Transverse colon (tissue), 4 donors: Measurements from ENCODE around the gene HLA-E. TPM values are rescaled to one million over a fixed set of nuclear protein-coding genes. Genes with fewer than 3 reads are reported as not detected.

Source experiments
- DNase-seq: peaks from one replicate; pipeline ENCODE4 v3.0.0-alpha.2; 2019
- H3K27ac ChIP-seq, 4 donors: fragments of 200-600 bp; sonication (generic); 2 replicates each; pipeline ENCODE4 v1.5.1; 2016 to 2018; ENCODE audit warnings: inconsistent platforms in 4 of 4
- H3K27me3 ChIP-seq: fragments of 200-600 bp; sonication (generic); 2 replicates; pipeline ENCODE4 v1.5.1; 2017; ENCODE audit warnings: inconsistent platforms
- H3K36me3 ChIP-seq, 4 donors: fragments of 200-600 bp; sonication (generic); 2 replicates each; pipeline ENCODE4 v1.5.1; 2017 to 2019; ENCODE audit warnings: inconsistent platforms in 4 of 4
- H3K4me1 ChIP-seq, 4 donors: fragments of 200-600 bp; sonication (generic); 2 replicates each; pipeline ENCODE4 v1.5.1; 2017 to 2020; ENCODE audit warnings: inconsistent platforms in 4 of 4
- H3K4me3 ChIP-seq, 4 donors: fragments of 200-600 bp; sonication (generic); 1 replicate in 1 of 4; 2 replicates in 3 of 4; pipeline versions ENCODE4 v1.5.1 to v1.6.1; 2017 to 2019; ENCODE audit warnings: inconsistent platforms in 4 of 4
- H3K9me3 ChIP-seq, 2 donors: fragments of 200-600 bp; sonication (generic); 2 replicates each; pipeline ENCODE4 v1.5.1; 2017 to 2019; ENCODE audit warnings: inconsistent platforms in 2 of 2
- CTCF ChIP-seq, 5 experiments: fragments of 200-600 bp in 3 of 5; fragments of 450-650 bp in 2 of 5; sonication (generic) in 3 of 5; IDR thresholded peaks; 1 replicate in 2 of 5; 2 replicates in 3 of 5; pipeline ENCODE4 v1.5.1; 2016 to 2017; ENCODE audit warnings: antibody characterized with exemption in 5 of 5, inconsistent platforms in 3 of 5, mild to moderate bottlenecking in 2 of 5, moderate library complexity in 1 of 5
- EP300 ChIP-seq: sonication (generic); formaldehyde crosslinking; IDR thresholded peaks from one replicate; pipeline ENCODE4 v1.6.1; 2017; ENCODE audit warnings: antibody characterized with exemption, low read depth
- POLR2A ChIP-seq: fragments of 450-650 bp; IDR thresholded peaks from one replicate; pipeline ENCODE4 v1.6.1; 2016; ENCODE audit warnings: antibody characterized with exemption, mild to moderate bottlenecking, moderate library complexity
- POLR2AphosphoS5 ChIP-seq, 3 donors: sonication (generic); formaldehyde crosslinking; IDR thresholded peaks; one replicate each; pipeline ENCODE4 v1.6.1; 2016; ENCODE audit warnings: antibody characterized with exemption in 3 of 3
- WGBS, 2 donors: methylation state at CpG; one replicate each; pipeline ENCODE4 v1.1.5; 2018; ENCODE audit warnings: low coverage in 1 of 2; 5-methylcytosine and 5-hydroxymethylcytosine counted together
- in situ Hi-C, 4 donors: fragments of 200-750 bp; cut with MboI; loops; one replicate each; pipeline versions ENCODE4 v1.15.0 to v1.15.1; 2017; ENCODE audit warnings: low sequenced_read_pairs in 3 of 4, low pct_ligation_motif_present in 1 of 4, low pct_unique_long_range_greater_than_20kb in 1 of 4
- intact Hi-C: fragments of 100-400 bp; cut with DNase I; formaldehyde crosslinking; loops from one replicate; pipeline ENCODE4 v1.15.1; 2023; ENCODE audit warnings: low total_unique reads
- total RNA-seq, 4 donors: library from RNA; depleted of rRNA; stranded (reverse); fragments of >200 nt; gene quantifications; one replicate each; pipeline ENCODE4 v1.1.0, GENCODE V29; 2016

HLA-E gene
- total RNA-seq: 100 to 1,000 TPM; 248 to 610 (median 493) TPM

DNA sequence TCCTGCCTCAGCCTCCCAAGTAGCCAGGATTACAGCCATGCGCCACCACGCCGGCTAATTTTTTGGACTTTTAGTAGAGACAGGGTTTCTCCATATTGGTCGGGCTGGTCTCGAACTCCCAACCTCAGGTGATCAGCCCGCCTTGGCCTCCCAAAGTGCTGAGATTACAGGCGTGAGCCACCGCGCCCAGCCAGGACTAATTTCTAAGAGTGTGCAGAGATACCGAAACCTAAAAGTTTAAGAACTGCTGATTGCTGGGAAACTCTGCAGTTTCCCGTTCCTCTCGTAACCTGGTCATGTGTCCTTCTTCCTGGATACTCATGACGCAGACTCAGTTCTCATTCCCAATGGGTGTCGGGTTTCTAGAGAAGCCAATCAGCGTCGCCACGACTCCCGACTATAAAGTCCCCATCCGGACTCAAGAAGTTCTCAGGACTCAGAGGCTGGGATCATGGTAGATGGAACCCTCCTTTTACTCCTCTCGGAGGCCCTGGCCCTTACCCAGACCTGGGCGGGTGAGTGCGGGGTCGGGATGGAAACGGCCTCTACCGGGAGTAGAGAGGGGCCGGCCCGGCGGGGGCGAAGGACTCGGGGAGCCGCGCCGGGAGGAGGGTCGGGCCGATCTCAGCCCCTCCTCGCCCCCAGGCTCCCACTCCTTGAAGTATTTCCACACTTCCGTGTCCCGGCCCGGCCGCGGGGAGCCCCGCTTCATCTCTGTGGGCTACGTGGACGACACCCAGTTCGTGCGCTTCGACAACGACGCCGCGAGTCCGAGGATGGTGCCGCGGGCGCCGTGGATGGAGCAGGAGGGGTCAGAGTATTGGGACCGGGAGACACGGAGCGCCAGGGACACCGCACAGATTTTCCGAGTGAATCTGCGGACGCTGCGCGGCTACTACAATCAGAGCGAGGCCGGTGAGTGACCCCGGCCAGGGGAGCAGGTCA, at the start of gene HLA-E:
HLA-E (plus strand) TSS at position 429 of the 945 bp plus-strand sequence; CDS start at position 452, 23 bp downstream.
- no peaks in the 10 kb centered on the region for H3K27me3 ChIP-seq
- H3K27ac ChIP-seq: peak within 1 kb of the TSS; percentile 98 to 99 (median 98)
- WGBS, 2 donors: 6 to 83% methylated on average over 3 to 53 of the region's 68 CpGs
- in situ Hi-C loops: no loop called here
- intact Hi-C loops: no loop called here
- peak; percentile 94 for DNase-seq
- peak within 1 kb of the TSS; percentile 76 to 91 (median 90) for H3K4me3 ChIP-seq
- H3K9me3 ChIP-seq: no peaks in the 10 kb centered on the region
- H3K4me1 ChIP-seq: peaks cover 18 to 36% (median 23%) of the 10 kb centered on the region in 4 donors
- TF ChIP-seq CTCF (IDR thresholded peaks at IDR 0.05): no peak
- TF ChIP-seq EP300: peak; percentile 77
- TF ChIP-seq POLR2AphosphoS5 (IDR thresholded peaks at IDR 0.05): peak; percentile 99 to 100 (median 100)
- TF ChIP-seq POLR2A: peak; percentile 100
- H3K36me3 ChIP-seq: peaks cover 0 to 30% (median 13%) of the 10 kb centered on the region in 4 donors

GRCh38 chr6:30441171-30441570, 48.1 kb upstream of the HLA-E start:
- Histone ChIP-seq H3K9me3 (no peaks in the 10 kb centered on the region), H3K27me3 (peaks cover 95% of the 10 kb centered on the region), H3K4me3 (no peak overlapping the region), H3K4me1 (peaks cover 0 to 7% (median 0%) of the 10 kb centered on the region in 4 donors), H3K36me3 (no peaks in the 10 kb centered on the region), H3K27ac (no peak overlapping the region)
- in situ Hi-C loops (no loop called here), intact Hi-C loops (no loop called here)
- TF ChIP-seq CTCF (IDR thresholded peaks at IDR 0.05) (no peak), POLR2A (no peak), EP300 (no peak), POLR2AphosphoS5 (IDR thresholded peaks at IDR 0.05) (no peak)
- DNase-seq: no peak
- WGBS, 2 donors: 72% methylated on average over 3 of the region's 3 CpGs; no CpG with 5 or more reads in 1 of the 2 donors

- Histone ChIP-seq H3K27me3 (peaks cover 98% of the 10 kb centered on the region), H3K27ac (no peak overlapping the region), H3K4me1 (peaks cover 0 to 7% (median 0%) of the 10 kb centered on the region in 4 donors), H3K36me3 (no peaks in the 10 kb centered on the region), H3K4me3 (no peak overlapping the region), H3K9me3 (no peaks in the 10 kb centered on the region)
- intact Hi-C loops (no loop called here), in situ Hi-C loops (no loop called here)
- 19 to 23% methylated on average over 15 to 20 of the region's 20 CpGs for whole genome bisulfite sequencing, 2 donors
- TF ChIP-seq POLR2AphosphoS5 (IDR thresholded peaks at IDR 0.05) (no peak), EP300 (no peak), POLR2A (no peak), CTCF (IDR thresholded peaks at IDR 0.05) (no peak)
- DNase-seq: no peak
Observed at GRCh38 chr6:30443657-30444450, 45.5 kb upstream of the HLA-E start.

DNA sequence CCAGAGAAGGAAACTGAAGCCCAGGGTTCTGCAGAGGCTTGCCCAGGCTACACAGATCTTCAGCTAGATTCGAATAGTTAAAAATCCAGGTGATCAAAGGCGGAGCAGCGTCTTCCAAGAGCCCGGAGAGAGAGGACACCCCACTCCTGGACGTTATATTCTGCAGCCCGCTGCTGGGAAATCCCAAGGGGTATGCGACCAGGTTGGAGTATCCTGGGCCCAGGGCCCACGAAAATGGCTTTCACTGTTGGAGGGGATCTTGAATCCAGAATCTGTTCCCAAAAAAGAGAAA, 44.9 kb upstream of the HLA-E start:
- in situ Hi-C loops: no loop called here

More for the DNA sequence above, 44.9 kb upstream of the HLA-E start:
- Histone ChIP-seq H3K36me3 (no peaks in the 10 kb centered on the region), H3K4me3 (no peak overlapping the region), H3K27ac (no peak overlapping the region), H3K9me3 (no peaks in the 10 kb centered on the region), H3K27me3 (peaks cover 98% of the 10 kb centered on the region), H3K4me1 (peaks cover 0 to 7% (median 0%) of the 10 kb centered on the region in 4 donors)
- intact Hi-C loops: no loop called here
- TF ChIP-seq POLR2A (no peak), POLR2AphosphoS5 (IDR thresholded peaks at IDR 0.05) (no peak), CTCF (IDR thresholded peaks at IDR 0.05) (no peak), EP300 (no peak)
- 74% methylated on average over 8 of the region's 8 CpGs; no CpG with 5 or more reads in 1 of the 2 donors for WGBS, 2 donors
- DNase-seq: no peak
